Neural cell (in vitro differentiated cells): ENCODE measurements around the gene MAGI2. TPM values are rescaled to one million over a fixed set of nuclear protein-coding genes. Genes with fewer than 3 reads are reported as not detected.

Experiments
- H2AFZ ChIP-seq: fragments of 200-600, 300-800 bp; sonication (generic), shearing (Covaris generic); 2 replicates; pipeline ENCODE4 v1.6.0; 2014; ENCODE audit warnings: low read depth, mild to moderate bottlenecking, antibody characterized with exemption, low read length, moderate library complexity
- H3F3A ChIP-seq: fragments of 200-600 bp; shearing (Covaris generic); 2 replicates; pipeline ENCODE4 v1.6.1; 2016; ENCODE audit warnings: mild to moderate bottlenecking, moderate library complexity, mixed read lengths, antibody characterized with exemption, low read length; ENCODE audit not compliant: insufficient read depth, poor library complexity, severe bottlenecking
- H3K27ac ChIP-seq: fragments of 200-600, 300-800 bp; sonication (generic), shearing (Covaris generic); 2 replicates; pipeline ENCODE4 v1.5.1; 2014; ENCODE audit warnings: mild to moderate bottlenecking, low read length, moderate library complexity
- H3K27me3 ChIP-seq: fragments of 300-800, 200-600 bp; sonication (generic), shearing (Covaris generic); 2 replicates; pipeline ENCODE4 v1.6.0; 2014; ENCODE audit warnings: mild to moderate bottlenecking, low read depth, low read length, moderate library complexity; ENCODE audit not compliant: insufficient read depth
- H3K36me3 ChIP-seq: fragments of 300-800, 200-600 bp; sonication (generic), shearing (Covaris generic); 2 replicates; pipeline ENCODE4 v1.5.1; 2014; ENCODE audit warnings: mild to moderate bottlenecking, antibody characterized with exemption, low read length, moderate library complexity; ENCODE audit not compliant: insufficient read depth
- H3K4me2 ChIP-seq: fragments of 300-800, 200-600 bp; sonication (generic), shearing (Covaris generic); 2 replicates; pipeline ENCODE4 v1.6.0; 2014; ENCODE audit warnings: mild to moderate bottlenecking, low read length
- H3K4me3 ChIP-seq: fragments of 300-800, 200-600 bp; sonication (generic), shearing (Covaris generic); 2 replicates; pipeline ENCODE4 v1.5.1; 2014; ENCODE audit warnings: mild to moderate bottlenecking, low read length, moderate library complexity
- H3K79me2 ChIP-seq: fragments of 200-600 bp; shearing (Covaris generic); replicated peaks from 2 replicates; pipeline ENCODE4 v1.6.0; 2014; ENCODE audit warnings: mild to moderate bottlenecking, low read length, moderate library complexity; ENCODE audit not compliant: insufficient read depth
- H3K9ac ChIP-seq: fragments of 300-800, 200-600 bp; sonication (generic), shearing (Covaris generic); 2 replicates; pipeline ENCODE4 v1.6.1; 2016; ENCODE audit warnings: mild to moderate bottlenecking, low read length, mixed read lengths
- H3K9me2 ChIP-seq: fragments of 200-600 bp; shearing (Covaris generic); 2 replicates; pipeline ENCODE4 v1.6.1; 2016; ENCODE audit warnings: mild to moderate bottlenecking, low read length, mixed read lengths; ENCODE audit not compliant: insufficient read depth
- H3K9me3 ChIP-seq: fragments of 200-600, 300-800 bp; sonication (generic), shearing (Covaris generic); 2 replicates; pipeline ENCODE4 v1.6.1; 2016; ENCODE audit warnings: mild to moderate bottlenecking, mixed run types, low read length, moderate library complexity, mixed read lengths
- H4K20me1 ChIP-seq: fragments of 200-600 bp; shearing (Covaris generic); 2 replicates; pipeline ENCODE4 v1.6.1; 2016; ENCODE audit warnings: mild to moderate bottlenecking, mixed run types; ENCODE audit not compliant: insufficient read depth
- CTCF ChIP-seq: fragments of 450-650 bp; IDR thresholded peaks from 2 replicates; pipeline ENCODE4 v1.5.1; 2014; ENCODE audit warnings: antibody characterized with exemption, mild to moderate bottlenecking, moderate library complexity; ENCODE audit not compliant: poor library complexity, severe bottlenecking
- EP300 ChIP-seq: fragments of 450-650 bp; conservative IDR thresholded peaks from 2 replicates; pipeline ENCODE4 v1.6.1; 2014; ENCODE audit warnings: antibody characterized with exemption, mild to moderate bottlenecking, moderate library complexity; ENCODE audit not compliant: poor library complexity, severe bottlenecking
- EZH2 ChIP-seq: fragments of 200-600, 300-800 bp; shearing (Covaris generic), sonication (generic); IDR thresholded peaks from 2 replicates; pipeline ENCODE4 v1.6.1; 2014; ENCODE audit warnings: antibody characterized with exemption, low read length, borderline replicate concordance, mild to moderate bottlenecking; ENCODE audit not compliant: insufficient read depth, poor library complexity, severe bottlenecking
- MXI1 ChIP-seq: fragments of 450-650 bp; conservative IDR thresholded peaks from 2 replicates; pipeline ENCODE4 v1.6.1; 2014; ENCODE audit warnings: antibody characterized with exemption, mild to moderate bottlenecking; ENCODE audit not compliant: poor library complexity, severe bottlenecking
- POLR2AphosphoS5 ChIP-seq: IDR thresholded peaks from 2 replicates; pipeline ENCODE4 v1.6.1; 2012
- RAD21 ChIP-seq: fragments of 450-650 bp; conservative IDR thresholded peaks from 2 replicates; pipeline ENCODE4 v1.6.1; 2014; ENCODE audit warnings: antibody characterized with exemption, mild to moderate bottlenecking, moderate library complexity
- SMC3 ChIP-seq: fragments of 450-650 bp; conservative IDR thresholded peaks from 2 replicates; pipeline ENCODE4 v1.6.1; 2014; ENCODE audit warnings: antibody characterized with exemption, mild to moderate bottlenecking, moderate library complexity; ENCODE audit not compliant: poor library complexity
- TAF1 ChIP-seq: IDR thresholded peaks from 2 replicates; pipeline ENCODE4 v1.6.1; 2012; ENCODE audit warnings: low read depth
- polyA plus RNA-seq: library from polyadenylated mRNA; depleted of rRNA; stranded (reverse); fragments of >200 nt; gene quantifications from 2 replicates; pipeline ENCODE4 v1.2.3, GENCODE V29; 2014
- TF ChIP-seq, protein P1 (sequence below): IDR thresholded peaks from 2 replicates; pipeline ENCODE4 v1.6.1; 2012; ENCODE audit warnings: borderline replicate concordance

Gene MAGI2
- polyA plus RNA-seq, 1 donor from 2014 or later: 19.3 TPM

DNA sequence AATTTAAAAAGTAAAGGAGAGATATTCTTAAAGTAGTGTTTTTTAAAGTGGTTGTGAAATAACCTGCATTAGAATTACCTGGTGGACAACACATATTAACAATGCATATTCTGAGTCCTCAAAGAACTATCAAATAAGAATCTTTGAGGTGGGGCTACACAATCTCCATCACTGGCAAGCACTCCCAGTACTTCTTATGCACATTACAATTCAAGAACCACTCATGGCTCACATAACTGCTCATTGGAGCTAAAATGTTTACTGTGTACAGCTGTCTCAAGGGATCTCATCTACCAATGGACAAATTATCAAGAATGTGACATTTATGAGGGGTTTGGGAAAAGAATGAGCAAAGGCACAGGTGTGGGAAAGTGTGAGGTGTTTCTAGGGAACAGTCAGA, 962.9 kb downstream of the MAGI2 start:
- H3K9me2 ChIP-seq: no peaks in the 10 kb centered on the region
- H3K4me3 ChIP-seq: no peak overlapping the region
- no peak overlapping the region for H3K27ac ChIP-seq
- no peaks in the 10 kb centered on the region for H3K9me3 ChIP-seq
- no peak overlapping the region for H3K4me2 ChIP-seq
- H3K79me2 ChIP-seq: no peaks in the 10 kb centered on the region
- H3K9ac ChIP-seq: no peak overlapping the region
- H3K36me3 ChIP-seq: peaks cover 4% of the 10 kb centered on the region
- no peaks in the 10 kb centered on the region for H3K27me3 ChIP-seq
- no peaks in the 10 kb centered on the region for H3F3A ChIP-seq
- TF ChIP-seq CTCF (no peak), RAD21 (no peak), POLR2AphosphoS5 (no peak), EP300 (no peak), MXI1 (no peak), SMC3 (no peak), EZH2 (no peak), TAF1 (no peak)
- TF ChIP-seq, protein P1, sequence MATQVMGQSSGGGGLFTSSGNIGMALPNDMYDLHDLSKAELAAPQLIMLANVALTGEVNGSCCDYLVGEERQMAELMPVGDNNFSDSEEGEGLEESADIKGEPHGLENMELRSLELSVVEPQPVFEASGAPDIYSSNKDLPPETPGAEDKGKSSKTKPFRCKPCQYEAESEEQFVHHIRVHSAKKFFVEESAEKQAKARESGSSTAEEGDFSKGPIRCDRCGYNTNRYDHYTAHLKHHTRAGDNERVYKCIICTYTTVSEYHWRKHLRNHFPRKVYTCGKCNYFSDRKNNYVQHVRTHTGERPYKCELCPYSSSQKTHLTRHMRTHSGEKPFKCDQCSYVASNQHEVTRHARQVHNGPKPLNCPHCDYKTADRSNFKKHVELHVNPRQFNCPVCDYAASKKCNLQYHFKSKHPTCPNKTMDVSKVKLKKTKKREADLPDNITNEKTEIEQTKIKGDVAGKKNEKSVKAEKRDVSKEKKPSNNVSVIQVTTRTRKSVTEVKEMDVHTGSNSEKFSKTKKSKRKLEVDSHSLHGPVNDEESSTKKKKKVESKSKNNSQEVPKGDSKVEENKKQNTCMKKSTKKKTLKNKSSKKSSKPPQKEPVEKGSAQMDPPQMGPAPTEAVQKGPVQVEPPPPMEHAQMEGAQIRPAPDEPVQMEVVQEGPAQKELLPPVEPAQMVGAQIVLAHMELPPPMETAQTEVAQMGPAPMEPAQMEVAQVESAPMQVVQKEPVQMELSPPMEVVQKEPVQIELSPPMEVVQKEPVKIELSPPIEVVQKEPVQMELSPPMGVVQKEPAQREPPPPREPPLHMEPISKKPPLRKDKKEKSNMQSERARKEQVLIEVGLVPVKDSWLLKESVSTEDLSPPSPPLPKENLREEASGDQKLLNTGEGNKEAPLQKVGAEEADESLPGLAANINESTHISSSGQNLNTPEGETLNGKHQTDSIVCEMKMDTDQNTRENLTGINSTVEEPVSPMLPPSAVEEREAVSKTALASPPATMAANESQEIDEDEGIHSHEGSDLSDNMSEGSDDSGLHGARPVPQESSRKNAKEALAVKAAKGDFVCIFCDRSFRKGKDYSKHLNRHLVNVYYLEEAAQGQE: no peak
- no peaks in the 10 kb centered on the region for H4K20me1 ChIP-seq
- no peak overlapping the region for H2AFZ ChIP-seq

GRCh38 chr7:78489476-78490240, 963.8 kb downstream of the MAGI2 start:
- Histone ChIP-seq H3F3A (no peaks in the 10 kb centered on the region), H4K20me1 (no peaks in the 10 kb centered on the region), H3K4me2 (no peak overlapping the region), H3K27ac (no peak overlapping the region), H3K9me3 (no peaks in the 10 kb centered on the region), H3K79me2 (no peaks in the 10 kb centered on the region), H3K9me2 (no peaks in the 10 kb centered on the region), H3K27me3 (no peaks in the 10 kb centered on the region), H3K4me3 (no peak overlapping the region), H2AFZ (no peak overlapping the region), H3K9ac (no peak overlapping the region), H3K36me3 (peaks cover 4% of the 10 kb centered on the region)
- no peak for TF ChIP-seq TAF1
- TF ChIP-seq POLR2AphosphoS5: no peak
- TF ChIP-seq, protein P1: no peak
- TF ChIP-seq EZH2: no peak
- no peak for TF ChIP-seq CTCF
- no peak for TF ChIP-seq EP300
- no peak for TF ChIP-seq MXI1
- no peak for TF ChIP-seq RAD21
- TF ChIP-seq SMC3: no peak
